HG02970 (cell line): ENCODE results near the gene CD7.
"Not testable (repeated sequence)": the region's sequence is repeated elsewhere in the genome, so short reads cannot be mapped to it uniquely, and the experiment has no call there.

Source experiments
- ATAC-seq: cut with Tn5 transposase; IDR thresholded peaks from one replicate; pipeline ENCODE4 v1.9.1; 2021; ENCODE audit warnings: mild to moderate bottlenecking, moderate library complexity, moderate number of reproducible peaks; ENCODE audit not compliant: unreplicated experiment, low FRiP score

CD7 gene

DNA sequence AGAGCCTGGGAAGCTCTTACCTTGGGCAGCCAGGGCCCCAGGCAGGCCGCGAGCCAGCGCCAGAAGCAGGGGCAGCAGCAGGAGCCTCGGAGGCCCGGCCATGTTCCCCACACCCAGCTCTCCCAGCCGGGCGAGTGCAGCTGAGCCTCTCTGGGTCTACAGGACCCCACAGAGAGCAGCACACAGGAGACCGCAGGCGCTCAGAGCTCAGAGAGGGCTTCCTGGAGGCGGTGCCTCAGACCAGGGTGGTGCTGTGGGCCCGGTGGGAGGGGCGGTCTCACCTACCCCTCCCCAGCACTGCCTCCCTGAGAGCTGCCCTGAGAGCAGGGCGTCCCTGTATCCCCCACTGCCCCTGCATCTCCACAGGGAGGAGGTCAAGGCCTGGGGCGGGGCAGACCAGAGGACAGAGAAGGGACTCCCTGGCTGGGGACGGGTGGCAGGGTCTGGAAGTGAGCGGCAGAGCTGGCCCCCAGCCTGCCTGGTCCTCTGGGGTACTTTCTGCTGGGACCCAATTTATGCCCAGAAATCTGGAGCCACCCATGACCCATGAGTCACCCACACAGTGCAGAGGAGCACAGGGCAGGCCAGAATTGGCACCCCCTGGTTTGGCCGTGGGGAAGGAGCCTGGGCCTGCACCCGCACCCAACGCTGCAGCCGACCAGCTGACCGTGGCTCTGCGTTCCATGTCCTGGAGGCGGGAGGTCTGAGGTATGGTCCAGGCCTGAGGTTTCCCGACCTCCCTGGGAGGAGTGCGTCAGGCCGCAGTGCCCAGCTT lies at the start of gene CD7:
Gene CD7 (minus strand): TSS at position 215 of the 775 bp plus-strand sequence. CDS start 113 bp downstream, at position 102.
- no peak for ATAC-seq

DNA sequence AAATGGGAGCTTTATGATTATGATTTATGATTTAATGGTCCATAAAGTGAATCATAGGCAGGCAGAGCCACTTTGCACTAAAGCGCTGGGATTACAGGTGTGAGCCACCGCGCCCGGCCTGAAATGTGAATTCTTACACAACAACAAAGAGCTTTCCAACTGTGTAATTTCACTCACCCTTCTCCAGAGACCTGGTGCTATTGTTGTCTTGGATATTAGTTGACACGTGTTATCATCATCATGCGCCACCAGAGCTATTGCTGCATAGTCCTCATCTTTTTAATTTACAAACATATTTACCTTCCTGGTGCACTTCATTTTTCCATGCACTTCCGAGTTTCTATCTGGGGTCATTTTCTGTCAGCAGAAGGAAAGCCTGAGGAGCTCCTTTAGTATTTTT lies 49.3 kb upstream of the CD7 start:
- ATAC-seq = no peak

DNA sequence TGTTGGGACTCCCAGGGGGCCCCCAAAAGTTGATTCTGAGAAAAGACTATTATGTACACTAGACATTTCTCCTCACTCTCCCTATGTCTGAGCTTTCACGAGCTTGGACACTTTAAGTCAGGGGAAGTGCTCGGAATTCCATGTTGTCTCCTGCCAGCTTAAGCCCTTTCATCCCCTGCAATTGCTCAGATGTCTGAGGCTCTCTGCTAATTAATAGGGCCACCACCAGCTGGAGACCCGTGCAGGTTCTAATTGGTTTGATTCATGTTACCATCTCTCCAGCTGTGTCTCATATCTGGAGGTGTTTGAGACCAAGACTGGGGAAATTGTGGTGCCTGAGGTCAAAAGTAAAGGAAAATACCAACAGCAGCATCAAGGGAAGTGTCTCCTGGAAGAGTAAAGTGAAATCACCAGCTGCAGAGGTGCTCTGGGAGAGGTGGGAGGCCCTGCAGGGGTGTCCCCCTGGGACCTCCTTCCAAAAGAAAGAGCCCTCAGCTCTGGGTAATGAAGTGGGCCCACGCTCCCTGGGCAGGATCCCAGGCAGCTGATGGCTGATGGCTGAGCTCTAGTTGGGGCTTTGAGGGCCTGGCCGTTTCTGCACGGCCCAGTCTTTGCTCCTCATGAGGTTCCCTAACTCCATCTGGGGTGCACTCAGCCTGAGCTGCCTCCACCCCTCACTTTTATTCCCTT lies 48.3 kb upstream of the CD7 start:
- no peak for ATAC-seq

DNA sequence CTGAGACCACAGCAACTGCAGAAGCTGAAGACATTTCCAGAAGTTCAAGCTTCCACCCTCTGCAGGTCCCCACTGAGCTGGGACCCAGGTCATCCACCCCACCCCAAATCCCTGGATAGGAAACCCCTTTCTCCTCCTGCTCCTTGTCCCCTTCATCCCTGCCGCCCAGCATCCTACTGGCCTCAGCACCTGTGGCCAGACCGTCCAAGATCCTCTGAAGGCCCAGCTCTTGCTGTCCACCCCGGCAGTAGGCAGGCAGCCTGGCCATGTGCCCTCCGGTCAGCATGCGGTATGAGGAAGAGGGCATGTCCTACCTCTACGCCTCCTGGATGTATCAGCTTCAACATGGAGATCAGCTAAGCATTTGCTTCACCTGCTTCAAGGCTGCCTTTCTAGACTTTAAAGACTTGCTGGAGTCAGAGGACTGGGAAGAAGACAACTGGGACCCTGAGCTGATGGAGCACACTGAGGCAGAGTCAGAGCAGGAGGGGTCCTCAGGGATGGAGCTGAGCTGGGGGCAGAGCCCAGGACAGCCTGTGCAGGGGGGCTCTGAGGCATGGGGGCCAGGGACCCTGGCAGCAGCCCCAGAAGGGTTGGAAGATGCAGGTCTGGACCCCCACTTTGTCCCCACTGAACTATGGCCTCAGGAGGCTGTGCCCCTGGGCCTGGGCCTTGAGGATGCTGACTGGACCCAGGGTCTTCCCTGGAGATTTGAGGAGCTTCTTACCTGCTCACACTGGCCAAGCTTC lies 44.7 kb upstream of the CD7 start:
- no peak for ATAC-seq

DNA sequence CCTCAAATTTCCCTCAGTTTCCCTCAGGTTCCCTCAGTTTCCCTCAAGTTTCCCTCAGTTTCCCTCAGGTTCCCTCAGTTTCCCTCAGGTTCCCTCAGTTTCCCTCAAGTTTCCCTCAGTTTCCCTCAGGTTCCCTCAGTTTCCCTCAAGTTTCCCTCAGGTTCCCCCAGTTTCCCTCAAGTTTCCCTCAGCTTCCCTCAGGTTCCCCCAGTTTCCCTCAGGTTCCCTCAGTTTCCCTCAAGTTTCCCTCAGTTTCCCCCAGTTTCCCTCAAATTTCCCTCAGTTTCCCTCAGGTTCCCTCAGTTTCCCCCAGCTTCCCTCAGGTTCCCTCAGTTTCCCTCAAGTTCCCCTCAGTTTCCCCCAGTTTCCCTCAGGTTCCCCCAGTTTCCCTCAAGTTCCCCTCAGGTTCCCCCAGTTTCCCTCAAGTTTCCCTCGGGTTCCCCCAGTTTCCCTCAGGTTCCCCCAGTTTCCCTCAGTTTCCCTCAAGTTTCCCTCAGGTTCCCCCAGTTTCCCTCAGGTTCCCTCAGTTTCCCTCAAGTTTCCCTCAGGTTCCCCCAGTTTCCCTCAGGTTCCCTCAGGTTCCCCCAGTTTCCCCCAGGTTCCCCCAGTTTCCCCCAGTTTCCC lies 42.2 kb upstream of the CD7 start:
- ATAC-seq = not testable (repeated sequence)

DNA sequence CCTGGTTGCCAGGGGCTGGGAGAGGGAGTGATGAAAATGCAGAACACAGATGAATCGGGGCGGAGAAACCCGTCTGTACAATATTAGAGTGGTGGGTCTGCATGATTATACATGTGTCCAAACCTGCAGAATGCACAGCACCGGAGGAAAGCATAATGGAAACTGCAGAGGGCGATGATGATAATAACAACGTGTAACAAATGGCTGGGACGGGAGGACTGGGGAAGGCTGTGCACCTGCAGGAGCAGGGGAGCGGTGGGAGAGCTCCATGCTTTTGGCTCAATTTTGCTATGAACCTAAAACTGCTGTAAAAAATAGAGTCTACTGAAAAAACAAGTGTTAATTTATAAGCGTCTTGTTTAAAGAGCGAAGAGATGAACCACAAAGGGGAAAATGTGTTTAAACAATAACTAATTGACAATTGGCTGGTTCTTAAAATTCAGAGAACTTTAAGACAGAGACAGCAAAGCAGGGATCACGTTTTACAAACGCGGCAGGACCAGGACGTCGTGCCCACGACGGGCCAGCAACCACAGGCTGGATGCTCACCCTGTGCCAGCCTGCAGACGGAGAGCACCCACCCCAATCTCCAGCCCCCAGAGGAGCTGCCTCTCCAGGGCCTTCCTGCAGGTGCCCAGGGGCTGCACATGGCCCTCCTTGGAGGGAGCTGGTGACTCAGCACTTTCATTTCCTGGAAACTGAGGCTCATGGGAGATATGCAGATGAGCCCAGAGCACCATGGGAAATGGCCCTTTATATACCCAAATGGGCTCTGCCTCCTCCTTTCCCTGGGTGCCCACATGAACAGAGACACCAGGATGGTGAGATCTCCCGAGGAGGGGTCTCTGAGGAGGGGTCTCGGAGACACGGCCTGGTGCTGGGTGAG lies 41.3 kb upstream of the CD7 start, which contains the start of gene TEX19:
Gene TEX19 (plus strand): TSS at position 783 of the 886 bp plus-strand sequence. CDS start 2,904 bp downstream, outside the sequence.
- ATAC-seq = no peak

DNA sequence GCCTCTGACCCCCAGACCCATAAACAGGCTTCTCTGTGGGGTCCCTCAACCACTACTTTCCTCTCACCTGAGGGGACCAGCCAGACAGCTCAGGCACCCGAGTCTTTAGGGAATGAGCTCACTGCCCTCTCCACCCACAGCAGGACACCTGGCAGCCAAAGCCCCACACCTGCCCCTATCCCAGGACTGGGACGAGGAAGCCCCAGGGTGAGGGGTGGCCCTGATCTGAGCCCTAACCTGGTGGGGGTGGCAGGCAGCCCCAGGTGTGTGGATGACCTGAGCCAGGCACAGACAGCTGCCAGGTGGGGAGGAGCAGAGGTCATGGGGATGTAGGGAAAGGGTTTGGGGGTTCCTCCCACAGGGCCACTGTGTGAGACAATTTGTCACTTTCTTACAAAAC lies 40.0 kb upstream of the CD7 start:
- ATAC-seq = no peak

DNA sequence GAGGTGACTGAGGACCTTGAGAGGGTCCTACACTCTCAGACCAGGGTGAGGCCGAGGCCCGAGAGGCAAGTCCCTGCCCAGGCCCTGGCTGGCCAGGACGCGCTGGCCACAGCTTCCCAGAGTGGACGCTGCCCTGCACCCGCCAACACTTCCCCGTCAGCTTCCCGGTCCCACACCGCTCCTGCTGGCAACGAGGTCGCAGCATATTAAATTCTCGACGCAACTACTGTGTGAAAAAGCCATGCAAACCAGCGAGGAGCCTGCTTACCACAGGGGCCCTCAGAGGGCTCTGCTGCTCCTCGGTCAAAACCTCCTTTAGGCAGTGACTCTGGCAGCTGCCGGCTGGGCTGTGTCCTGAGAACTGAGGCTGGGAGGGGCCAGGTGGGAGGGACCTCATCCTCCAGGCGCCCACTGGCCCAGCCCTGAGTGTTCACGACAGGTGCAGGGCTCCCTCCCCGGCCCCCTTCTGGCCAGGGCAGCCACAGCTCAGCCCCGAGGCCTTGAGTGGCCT lies 39.5 kb upstream of the CD7 start:
- no peak for ATAC-seq

DNA sequence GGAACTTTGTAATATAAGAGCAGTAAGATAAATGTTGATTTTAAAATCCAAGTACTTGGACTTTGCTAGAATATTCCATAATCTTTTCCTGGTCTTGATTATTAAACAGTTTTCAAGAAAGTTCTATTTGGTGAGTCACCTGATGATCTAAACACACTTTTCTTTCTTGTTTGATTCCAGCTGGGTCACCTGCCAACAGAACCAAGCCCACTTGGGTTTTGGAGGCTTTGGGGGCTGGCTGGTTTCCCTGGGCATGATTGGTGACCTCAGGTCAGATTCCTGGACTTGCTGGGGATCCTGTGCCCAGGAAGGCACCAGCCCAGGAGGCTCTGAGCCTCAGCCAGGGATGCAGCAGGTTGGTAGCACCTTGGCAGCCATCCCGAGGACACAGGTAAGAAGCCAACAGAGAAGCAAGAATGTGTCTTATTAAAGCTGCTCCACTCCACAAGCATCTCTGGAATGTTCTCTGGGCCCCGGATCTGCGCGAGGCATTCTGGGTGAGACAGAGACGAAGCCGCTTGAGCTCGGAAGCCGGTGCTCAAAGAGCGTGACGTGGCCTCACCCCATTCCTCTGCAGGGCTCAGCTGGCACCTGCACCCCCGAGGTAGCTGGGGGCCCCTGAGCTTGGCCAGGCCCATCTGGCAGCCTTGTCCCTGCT lies 38.5 kb upstream of the CD7 start:
- no peak for ATAC-seq

DNA sequence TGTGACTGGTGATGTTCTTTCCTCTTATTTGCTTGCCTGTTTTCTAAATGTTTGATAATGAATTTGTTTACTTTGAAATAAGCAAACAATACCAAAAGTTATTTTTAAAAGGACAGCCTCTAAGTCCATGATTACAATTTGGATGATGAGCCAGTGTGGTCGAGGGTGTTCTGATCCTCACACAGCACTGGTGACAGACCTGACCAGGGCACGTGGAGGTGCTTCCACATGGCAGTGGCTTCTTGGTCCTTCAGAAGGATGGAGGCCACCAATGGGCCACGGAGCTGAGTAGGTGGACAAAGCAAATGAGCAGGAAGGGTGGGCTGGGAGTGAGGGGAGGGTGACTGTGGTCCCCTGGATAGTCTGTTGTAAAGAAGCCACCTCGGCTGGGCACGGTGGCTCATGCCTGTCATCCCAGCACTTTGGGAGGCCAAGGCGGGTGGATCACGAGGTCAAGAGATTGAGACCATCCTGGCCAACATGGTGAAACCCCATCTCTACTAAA lies 37.4 kb upstream of the CD7 start:
- ATAC-seq = no peak

DNA sequence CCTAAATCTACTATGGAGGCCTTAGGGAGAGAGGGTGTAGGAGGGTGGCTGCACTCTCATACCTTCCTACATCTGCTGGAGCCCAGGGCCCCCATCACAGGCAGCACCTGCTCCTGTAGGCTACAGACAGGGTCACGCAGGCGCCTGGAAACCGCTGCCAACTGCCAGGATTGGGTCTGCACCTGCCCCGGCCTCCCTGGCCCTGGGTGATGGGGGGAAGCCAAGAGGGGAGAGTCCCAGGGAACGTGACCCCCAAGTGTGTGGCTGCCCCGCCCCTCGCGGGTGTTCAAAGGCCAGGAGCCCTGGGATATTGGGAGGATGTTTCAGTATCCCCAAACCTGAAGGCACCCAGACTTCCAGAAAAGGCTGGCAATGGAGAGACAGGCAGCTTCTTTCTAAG lies 36.1 kb upstream of the CD7 start:
- ATAC-seq = no peak

DNA sequence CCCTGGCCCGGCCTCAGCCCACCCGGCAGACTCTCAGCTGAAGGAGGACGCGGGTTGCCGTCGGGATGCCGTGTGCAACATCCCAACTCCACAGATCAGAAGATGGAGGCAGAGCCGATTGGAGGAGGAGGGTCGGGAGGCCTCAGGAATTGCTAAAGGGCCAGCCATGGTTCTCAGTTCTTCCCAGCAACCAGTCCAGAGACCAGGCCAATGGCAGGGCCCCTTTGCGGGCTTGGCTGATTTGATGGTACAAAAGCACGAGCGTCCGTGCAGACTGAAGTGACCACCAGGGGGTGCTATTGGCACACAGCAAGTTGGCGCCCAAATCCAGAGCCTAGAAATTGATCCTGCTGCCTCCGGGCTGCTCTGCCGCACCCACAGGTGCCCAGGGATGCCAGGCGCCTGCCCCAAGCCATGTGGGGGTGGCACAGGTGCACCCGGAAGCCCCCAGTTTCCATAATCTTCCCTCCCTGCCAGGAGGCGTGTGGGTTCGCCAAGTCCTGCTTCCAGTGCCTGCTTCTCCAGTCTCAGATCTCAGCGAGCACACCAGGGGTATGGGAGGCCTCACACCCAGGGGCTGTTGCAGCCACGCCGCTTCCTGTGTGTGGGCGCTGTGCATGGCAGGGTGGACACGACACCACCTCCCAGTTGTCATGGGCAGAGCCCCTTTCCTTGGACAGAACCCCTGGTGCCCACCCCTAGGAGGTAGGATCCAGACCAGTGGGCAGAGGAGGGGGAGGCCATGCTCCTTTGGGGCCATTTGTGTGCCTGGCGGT lies 34.5 kb upstream of the CD7 start:
- no peak for ATAC-seq

DNA sequence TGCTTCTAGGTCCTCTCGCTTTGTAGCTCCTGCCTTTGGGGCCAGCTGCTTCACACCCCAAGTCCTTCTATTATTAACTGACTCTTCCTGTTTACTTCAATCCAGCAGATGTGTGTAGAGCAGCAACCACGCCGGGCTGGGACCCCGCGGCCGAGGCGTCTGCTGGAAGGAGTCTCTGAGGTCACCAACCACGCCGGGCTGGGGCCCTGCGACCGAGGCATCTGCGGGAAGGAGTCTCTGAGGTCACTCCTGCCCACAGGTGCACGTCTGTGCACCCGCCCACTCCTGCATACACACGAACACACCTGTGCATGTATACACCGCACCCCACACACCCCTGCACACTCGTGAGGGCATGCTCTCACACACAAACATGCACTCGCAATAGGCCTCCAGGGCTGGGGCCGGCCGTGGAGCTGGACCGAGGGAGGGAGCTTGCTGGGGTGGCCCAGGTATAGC lies 33.9 kb upstream of the CD7 start:
- ATAC-seq = no peak

DNA sequence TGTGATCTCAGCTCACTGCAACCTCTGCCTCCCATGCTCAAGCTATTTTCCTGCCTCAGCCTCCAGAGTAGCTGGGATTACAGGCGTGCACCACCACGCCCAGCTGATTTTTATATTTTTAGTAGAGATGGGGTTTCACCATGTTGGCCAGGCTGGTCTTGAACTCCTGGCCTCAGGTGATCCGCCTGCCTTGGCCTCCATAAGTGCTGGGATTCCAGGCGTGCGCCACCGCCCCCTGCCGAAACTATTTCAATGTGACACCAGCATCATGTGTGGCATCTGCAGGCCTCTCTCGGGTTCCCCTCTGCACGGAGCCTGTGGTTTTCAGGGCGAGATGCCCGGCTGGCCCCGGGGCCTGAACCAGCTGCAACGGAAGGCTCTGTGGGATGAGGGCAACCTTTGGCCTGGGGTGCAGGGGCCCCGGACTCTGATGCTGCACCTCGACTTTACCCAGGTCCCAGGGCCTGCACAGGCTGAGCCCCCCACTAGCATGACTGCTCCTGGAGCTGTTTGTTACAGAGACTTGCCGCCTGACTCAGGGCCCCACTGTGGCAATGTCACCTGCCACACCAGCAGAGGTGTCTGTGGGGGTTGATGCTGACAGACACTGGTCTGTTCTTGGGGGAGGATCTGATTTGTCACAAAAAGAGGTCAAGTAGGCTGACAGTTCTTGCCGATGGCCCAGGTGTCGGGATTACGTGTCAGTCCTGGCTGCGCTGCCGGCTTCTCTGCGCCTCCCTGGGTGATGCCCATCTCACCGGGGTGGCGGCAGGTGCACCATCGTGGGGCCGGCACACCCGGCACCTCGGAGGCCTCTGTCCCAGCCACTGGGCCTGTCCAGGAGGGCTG lies 33.0 kb upstream of the CD7 start:
- no peak for ATAC-seq

DNA sequence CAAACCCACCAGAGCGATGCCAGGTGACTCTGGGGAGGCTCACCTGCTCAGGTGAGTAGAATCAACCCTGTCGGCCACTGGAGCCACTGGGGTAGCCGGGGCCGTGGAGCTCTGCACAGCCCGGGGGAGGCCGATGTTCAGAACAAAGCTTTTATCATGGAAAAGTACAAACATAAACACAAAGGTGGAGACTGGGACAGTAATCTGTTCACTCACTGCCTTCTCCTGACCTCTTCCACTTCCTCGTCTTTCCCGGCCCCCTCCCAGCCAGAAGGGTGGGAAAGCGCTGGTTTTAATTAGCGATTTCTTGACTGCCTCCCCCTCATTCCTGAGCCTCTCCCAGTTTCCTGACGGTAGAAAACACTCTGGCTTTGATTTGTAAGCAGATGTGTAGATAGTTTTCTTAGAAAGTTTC lies 31.9 kb upstream of the CD7 start:
- ATAC-seq = no peak

DNA sequence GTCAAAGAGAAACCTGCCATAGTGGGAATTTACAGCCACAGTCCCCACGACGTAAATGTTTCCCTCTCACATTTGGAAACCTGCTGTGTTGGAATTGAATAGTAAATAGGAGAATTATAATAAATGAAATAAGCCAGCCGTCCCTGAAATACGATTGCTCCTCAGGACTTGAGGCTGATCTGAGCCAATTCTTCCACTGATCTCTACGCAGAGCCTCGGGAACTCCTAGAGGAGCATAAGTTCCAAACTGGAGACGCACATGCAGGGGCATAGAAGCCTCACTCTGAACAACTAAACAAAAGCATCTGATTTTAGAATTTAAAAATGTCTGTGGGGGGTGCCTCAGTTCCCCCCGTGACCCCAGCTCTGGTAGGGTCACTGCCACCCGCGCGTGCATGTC lies 31.5 kb upstream of the CD7 start:
- no peak for ATAC-seq

DNA sequence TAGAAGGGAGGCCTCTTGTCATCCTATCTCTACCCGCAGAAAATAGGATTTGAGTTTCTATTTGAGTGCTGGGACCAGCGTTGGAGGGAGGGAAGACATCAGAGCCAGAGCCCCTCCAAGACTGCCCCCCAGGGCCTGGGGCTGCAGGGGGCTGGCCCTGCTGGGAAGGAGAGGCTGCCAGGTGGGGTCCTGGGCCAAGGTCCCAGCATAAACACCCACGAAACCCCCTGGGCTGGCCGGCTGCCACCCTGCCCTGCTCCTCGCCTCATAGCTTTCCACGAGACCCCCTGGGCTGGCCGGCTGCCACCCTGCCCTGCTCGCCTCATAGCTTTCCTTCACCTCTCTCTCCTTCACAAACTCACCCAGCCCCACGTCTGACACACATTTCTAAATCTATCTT lies 31.0 kb upstream of the CD7 start:
- ATAC-seq = no peak
